ENCODE data around the gene ZWILCH. TPM values are rescaled to one million over a fixed set of nuclear protein-coding genes. Genes with fewer than 3 reads are reported as not detected.

ZWILCH gene
- polyA plus RNA-seq, 1 donor (not counting 4 experiments of a cell fraction or from before 2014, with no cell fraction given): 34.9 TPM

- Histone ChIP-seq H3K79me2 (ENCODE audit: control insufficient read depth, insufficient read depth, low read length) (no peaks in the 10 kb centered on the region), H3K9me1 (ENCODE audit: control insufficient read depth, extremely low read depth, insufficient read depth, low read length) (no peaks in the 10 kb centered on the region), H3K27me3 (ENCODE audit: control insufficient read depth, extremely low read depth, insufficient read depth, low read length) (peaks cover 13% of the 10 kb centered on the region), H2AFZ (ENCODE audit: control insufficient read depth, low read length) (no peak overlapping the region), H3K4me3 (ENCODE audit: control insufficient read depth in 2 of 3, extremely low read depth in 1 of 3, insufficient read depth in 2 of 3, low read depth in 1 of 3, low read length in 3 of 3) (no peak overlapping the region), H3K9ac (ENCODE audit: control insufficient read depth, extremely low read depth, insufficient read depth, low read length) (no peak overlapping the region), H3K36me3 (ENCODE audit: control insufficient read depth in 2 of 2, extremely low read depth in 1 of 2, insufficient read depth in 2 of 2, low read length in 2 of 2) (no peaks in the 10 kb centered on the region), H3K27ac (ENCODE audit: control insufficient read depth, insufficient read depth, low read length) (no peak overlapping the region), H3K4me2 (ENCODE audit: control insufficient read depth, extremely low read depth, insufficient read depth, low read depth, low read length) (no peak overlapping the region), H3K9me3 (ENCODE audit: control insufficient read depth, low read depth, low read length) (no peaks in the 10 kb centered on the region), H4K20me1 (ENCODE audit: control insufficient read depth, extremely low read depth, insufficient read depth, low read length) (no peaks in the 10 kb centered on the region), H3K4me1 (ENCODE audit: control insufficient read depth, extremely low read depth, insufficient read depth, low read length) (no peaks in the 10 kb centered on the region)
- TF ChIP-seq EZH2 (IDR thresholded peaks at IDR 0.05; ENCODE audit: low read length): no peak
- TF ChIP-seq CTCF (optimal IDR thresholded peaks at IDR 0.05 in 1 of 3, IDR thresholded peaks at IDR 0.05 in 1 of 3, conservative IDR thresholded peaks at IDR 0.05 in 1 of 3; ENCODE audit: extremely low read depth in 1 of 3, insufficient read depth in 2 of 3, low read length in 3 of 3): no peak
- FAIRE-seq (no peak), DNase-seq (ENCODE audit: low read depth, low spot score) (no peak)
- dilution Hi-C loops (cut with MboI; ENCODE audit: extremely low pct_ligation_motif_present, low sequenced_read_pairs): no loop called here
Measured at GRCh38 chr15:66598095-66598815, 93.1 kb downstream of the ZWILCH start.

Small RNA genes within 50 kb of the gene (small RNA-seq; reads per million reads assigned to genes)
- gene MIR4512 (ENCODE audit: insufficient read length in 3 of 3, low read depth in 3 of 3, low replicate concordance in 1 of 3): 0 to 0.67 (median 0.07) reads per million in 3 experiments
- gene RF01159 (ENCODE audit: insufficient read length in 3 of 3, low read depth in 3 of 3, low replicate concordance in 1 of 3): 0 reads per million in 3 experiments
- gene SNORD16 (ENCODE audit: insufficient read length in 3 of 3, low read depth in 3 of 3, low replicate concordance in 1 of 3): 0 reads per million in 3 experiments
- 0 reads per million in 3 experiments for gene SNORD18A (ENCODE audit: insufficient read length in 3 of 3, low read depth in 3 of 3, low replicate concordance in 1 of 3)
- 0 reads per million in 3 experiments for gene SNORD18B (ENCODE audit: insufficient read length in 3 of 3, low read depth in 3 of 3, low replicate concordance in 1 of 3)
- 0 reads per million in 3 experiments for gene SNORD18C (ENCODE audit: insufficient read length in 3 of 3, low read depth in 3 of 3, low replicate concordance in 1 of 3)

Other genes starting within 250 kb of the ZWILCH start
- gene DIS3L, start 211.8 kb upstream of the ZWILCH start, polyA plus RNA-seq: 3.8 to 12.2 TPM (median 7.6 TPM) in 3 replicates
- 3.4 to 11.9 TPM (median 9.3 TPM) in 3 replicates for gene TIPIN, start 148.6 kb upstream of the ZWILCH start, polyA plus RNA-seq
- gene MAP2K1, start 118.4 kb upstream of the ZWILCH start, polyA plus RNA-seq: 44.4 to 73.8 TPM (median 73.2 TPM) in 3 replicates
- 9.6 to 20.6 TPM (median 16.1 TPM) in 3 replicates for gene SNAPC5, start 7.6 kb upstream of the ZWILCH start, polyA plus RNA-seq
- gene RPL4, start 471 bp upstream of the ZWILCH start, polyA plus RNA-seq: 4,775 to 5,343 TPM (median 4,989 TPM) in 3 replicates
- 0.09 to 0.42 TPM (median 0.38 TPM) in 3 replicates for gene LCTL, start 60.7 kb downstream of the ZWILCH start, polyA plus RNA-seq
- 0.01 to 0.04 TPM (median 0.03 TPM) in 3 replicates for gene SMAD6, start 196.9 kb downstream of the ZWILCH start, polyA plus RNA-seq